WERI-Rb-1 (cell line): ENCODE results near the gene ANKRD39.

Source experiments
- DNase-seq: peaks from one replicate; pipeline ENCODE4 v3.0.0-alpha.2; 2020
- H3K27ac ChIP-seq: fragments of 250-450 bp; sonication (Bioruptor Pico); 2 replicates; pipeline ENCODE4 v1.5.1; 2020; ENCODE audit warnings: mild to moderate bottlenecking, moderate library complexity
- H3K27me3 ChIP-seq: fragments of 250-450 bp; sonication (Bioruptor Pico); 2 replicates; pipeline ENCODE4 v1.5.1; 2021; ENCODE audit warnings: mild to moderate bottlenecking, low read depth, moderate library complexity; ENCODE audit not compliant: insufficient read depth, severe bottlenecking
- H3K36me3 ChIP-seq: fragments of 250-450 bp; sonication (Bioruptor Pico); 2 replicates; pipeline ENCODE4 v1.5.1; 2020; ENCODE audit warnings: mild to moderate bottlenecking, moderate library complexity
- H3K4me3 ChIP-seq: 2 replicates; pipeline ENCODE4 v1.5.1; 2011; ENCODE audit warnings: low read depth, mild to moderate bottlenecking, control low read depth, low read length
- H3K9me3 ChIP-seq: fragments of 250-450 bp; sonication (Bioruptor Pico); 2 replicates; pipeline ENCODE4 v1.5.1; 2021; ENCODE audit warnings: mild to moderate bottlenecking, moderate library complexity; ENCODE audit not compliant: severe bottlenecking
- TF ChIP-seq, protein P1 (sequence below): IDR thresholded peaks from 2 replicates; pipeline ENCODE4 v1.5.1; 2011; ENCODE audit warnings: low read depth, mild to moderate bottlenecking, control low read depth, inconsistent platforms, low read length

The ANKRD39 gene

DNA sequence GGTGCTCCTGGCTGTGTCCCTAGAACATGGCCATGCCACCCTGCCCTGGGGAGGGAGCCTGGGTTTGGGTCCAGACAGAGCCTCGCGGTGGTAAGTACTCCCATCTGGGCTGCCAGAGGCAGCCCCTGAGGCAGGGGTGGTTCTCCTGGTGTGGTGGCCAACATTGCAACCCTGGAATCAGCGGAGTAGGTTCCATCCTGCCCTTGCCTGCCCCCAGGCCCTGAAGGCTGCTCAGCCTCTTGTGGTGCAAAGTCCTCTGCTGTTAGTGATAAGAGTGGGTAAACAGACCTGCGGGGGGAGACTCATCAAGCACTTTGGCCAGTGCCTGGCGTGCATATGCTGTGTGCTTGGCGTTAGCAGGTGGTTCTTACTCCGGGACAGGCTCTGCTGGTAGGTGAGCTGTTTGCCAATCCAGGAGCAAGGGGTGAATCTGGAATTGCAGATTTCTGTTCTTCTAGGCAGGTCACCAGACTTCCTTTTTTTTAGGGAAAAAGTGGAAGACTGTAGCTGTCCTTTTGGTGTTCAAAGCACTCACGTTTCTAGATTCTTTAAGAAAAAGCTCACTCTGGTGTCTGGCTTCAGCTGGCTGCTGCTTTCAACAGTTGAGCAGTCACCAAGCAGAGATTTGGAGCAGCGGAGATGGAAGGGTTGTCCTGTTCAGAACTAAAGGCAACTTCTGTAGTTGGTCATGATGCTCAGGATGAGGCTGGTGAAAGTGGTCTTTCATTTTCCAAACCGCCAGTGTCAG is 38.5 kb downstream of the ANKRD39 start:
- no peak for DNase-seq
- Histone ChIP-seq H3K36me3 (peaks cover 49% of the 10 kb centered on the region), H3K9me3 (no peaks in the 10 kb centered on the region), H3K27ac (no peak overlapping the region), H3K27me3 (no peaks in the 10 kb centered on the region), H3K4me3 (no peak overlapping the region)
- TF ChIP-seq, protein P1, sequence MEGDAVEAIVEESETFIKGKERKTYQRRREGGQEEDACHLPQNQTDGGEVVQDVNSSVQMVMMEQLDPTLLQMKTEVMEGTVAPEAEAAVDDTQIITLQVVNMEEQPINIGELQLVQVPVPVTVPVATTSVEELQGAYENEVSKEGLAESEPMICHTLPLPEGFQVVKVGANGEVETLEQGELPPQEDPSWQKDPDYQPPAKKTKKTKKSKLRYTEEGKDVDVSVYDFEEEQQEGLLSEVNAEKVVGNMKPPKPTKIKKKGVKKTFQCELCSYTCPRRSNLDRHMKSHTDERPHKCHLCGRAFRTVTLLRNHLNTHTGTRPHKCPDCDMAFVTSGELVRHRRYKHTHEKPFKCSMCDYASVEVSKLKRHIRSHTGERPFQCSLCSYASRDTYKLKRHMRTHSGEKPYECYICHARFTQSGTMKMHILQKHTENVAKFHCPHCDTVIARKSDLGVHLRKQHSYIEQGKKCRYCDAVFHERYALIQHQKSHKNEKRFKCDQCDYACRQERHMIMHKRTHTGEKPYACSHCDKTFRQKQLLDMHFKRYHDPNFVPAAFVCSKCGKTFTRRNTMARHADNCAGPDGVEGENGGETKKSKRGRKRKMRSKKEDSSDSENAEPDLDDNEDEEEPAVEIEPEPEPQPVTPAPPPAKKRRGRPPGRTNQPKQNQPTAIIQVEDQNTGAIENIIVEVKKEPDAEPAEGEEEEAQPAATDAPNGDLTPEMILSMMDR = no peak

GRCh38 chr2:96817882-96818281 is 39.9 kb downstream of the ANKRD39 start:
- no peaks in the 10 kb centered on the region for H3K9me3 ChIP-seq
- peaks cover 43% of the 10 kb centered on the region for H3K36me3 ChIP-seq
- no peak overlapping the region for H3K27ac ChIP-seq
- peak overlapping the region; percentile 52 for H3K4me3 ChIP-seq
- DNase-seq = no peak
- no peaks in the 10 kb centered on the region for H3K27me3 ChIP-seq
- TF ChIP-seq, protein P1 = no peak

DNA sequence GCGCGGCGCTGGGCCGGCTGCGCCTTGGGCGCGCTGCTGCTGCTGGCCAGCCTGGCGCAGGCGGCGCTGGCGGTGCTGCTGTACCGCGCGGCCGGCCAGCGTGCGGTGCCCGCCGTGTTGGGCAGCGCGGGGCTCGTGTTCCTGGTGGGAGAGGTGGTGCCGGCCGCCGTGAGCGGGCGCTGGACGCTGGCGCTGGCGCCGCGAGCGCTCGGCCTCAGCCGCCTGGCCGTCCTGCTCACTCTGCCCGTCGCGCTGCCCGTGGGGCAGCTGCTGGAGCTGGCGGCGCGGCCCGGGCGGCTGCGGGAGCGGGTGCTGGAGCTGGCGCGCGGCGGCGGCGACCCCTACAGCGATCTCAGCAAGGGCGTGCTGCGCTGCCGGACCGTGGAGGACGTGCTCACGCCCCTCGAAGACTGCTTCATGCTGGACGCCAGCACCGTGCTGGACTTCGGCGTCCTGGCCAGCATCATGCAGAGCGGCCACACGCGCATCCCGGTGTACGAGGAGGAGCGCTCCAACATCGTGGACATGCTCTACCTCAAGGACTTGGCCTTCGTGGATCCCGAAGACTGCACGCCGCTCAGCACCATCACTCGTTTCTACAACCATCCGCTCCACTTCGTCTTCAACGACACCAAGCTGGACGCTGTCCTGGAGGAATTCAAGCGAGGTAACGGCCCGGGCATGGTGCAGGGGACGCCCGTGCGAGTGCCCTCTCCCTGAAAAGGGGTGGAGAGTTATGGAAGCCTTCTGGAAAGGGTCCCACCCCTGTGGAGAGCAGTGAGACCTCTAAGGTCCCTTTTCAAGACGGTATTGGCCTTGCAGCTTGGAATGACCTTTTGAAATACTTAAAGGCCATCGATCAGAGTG is 40.7 kb downstream of the ANKRD39 start:
- Histone ChIP-seq H3K27me3 (no peaks in the 10 kb centered on the region), H3K36me3 (peaks cover 43% of the 10 kb centered on the region), H3K4me3 (peak overlapping the region; percentile 52), H3K9me3 (no peaks in the 10 kb centered on the region), H3K27ac (peak overlapping the region; percentile 39)
- no peak for DNase-seq
- TF ChIP-seq, protein P1 = no peak

GRCh38 chr2:96816127-96816835 is 41.5 kb downstream of the ANKRD39 start, which contains the start of gene CNNM3:
CNNM3 (plus strand) TSS chr2:96816268; CDS start chr2:96816278, 10 bp downstream.
- TF ChIP-seq, protein P1 = peak; percentile 70
- peak within 1 kb of the TSS; percentile 82 for H3K4me3 ChIP-seq
- peak within 1 kb of the TSS; percentile 94 for H3K27ac ChIP-seq
- peaks cover 44% of the 10 kb centered on the region for H3K36me3 ChIP-seq
- no peaks in the 10 kb centered on the region for H3K27me3 ChIP-seq
- peak; percentile 97 for DNase-seq
- no peaks in the 10 kb centered on the region for H3K9me3 ChIP-seq

- H3K27ac ChIP-seq = peak overlapping the region; percentile 61
Observed at GRCh38 chr2:96815326-96816126, 42.3 kb downstream of the ANKRD39 start.

More at GRCh38 chr2:96815326-96816126, 42.3 kb downstream of the ANKRD39 start:
- Histone ChIP-seq H3K27me3 (no peaks in the 10 kb centered on the region), H3K36me3 (peaks cover 43% of the 10 kb centered on the region), H3K4me3 (peak overlapping the region; percentile 82), H3K9me3 (no peaks in the 10 kb centered on the region)
- TF ChIP-seq, protein P1 = no peak
- peak; percentile 38 for DNase-seq
